Common myeloid progenitor, CD34-positive (primary cell): ENCODE data around the gene TIGD1.

Experiments
- CTCF ChIA-PET: fragments of 350-600 bp; sonication (Branson Sonifier 250); formaldehyde crosslinking; loops from one replicate; lab custom pipeline; 2021; ENCODE audit warnings: antibody characterized with exemption; lab: Charles Lee
- POLR2A ChIA-PET: fragments of 350-600 bp; sonication (Branson Sonifier 250); formaldehyde crosslinking; loops from one replicate; lab custom pipeline; 2021; ENCODE audit warnings: antibody characterized with exemption; lab: Charles Lee
- DNase-seq, 3 donors: peaks; one replicate each; pipeline versions ENCODE4 v3.0.0 to v3.0.0-alpha.2; 2013
- H3K27ac ChIP-seq, 2 experiments: 1 replicate in 1 of 2; 2 replicates in 1 of 2; pipeline ENCODE4 v1.7.0; 2013; ENCODE audit warnings: inconsistent platforms in 2 of 2, low read length in 2 of 2, mild to moderate bottlenecking in 2 of 2, low read depth in 1 of 2, moderate library complexity in 1 of 2; ENCODE audit not compliant: severe bottlenecking in 2 of 2, insufficient read depth in 1 of 2, poor library complexity in 1 of 2
- H3K27me3 ChIP-seq, 5 experiments: replicated peaks in 2 of 5; 1 replicate in 3 of 5; 2 replicates in 2 of 5; pipeline versions ENCODE4 v1.6.1 to v1.7.0; 2013; ENCODE audit warnings: low read length in 4 of 5, mild to moderate bottlenecking in 2 of 5, moderate library complexity in 2 of 5, inconsistent platforms in 1 of 5; ENCODE audit not compliant: insufficient read depth in 5 of 5, control insufficient read depth in 4 of 5
- H3K36me3 ChIP-seq, 4 experiments: 1 replicate in 2 of 4; 2 replicates in 2 of 4; pipeline versions ENCODE4 v1.6.1 to v1.7.0; 2013; ENCODE audit warnings: low read length in 3 of 4, control low read depth in 1 of 4, mild to moderate bottlenecking in 1 of 4; ENCODE audit not compliant: control insufficient read depth in 4 of 4, insufficient read depth in 4 of 4
- H3K4me1 ChIP-seq, 4 experiments: 1 replicate in 3 of 4; 2 replicates in 1 of 4; pipeline versions ENCODE4 v1.6.1 to v1.7.1; 2013; ENCODE audit warnings: low read length in 3 of 4, mild to moderate bottlenecking in 3 of 4, control low read depth in 1 of 4, inconsistent platforms in 1 of 4, moderate library complexity in 1 of 4; ENCODE audit not compliant: control insufficient read depth in 4 of 4, insufficient read depth in 4 of 4; ENCODE audit errors: control extremely low read depth in 1 of 4
- H3K4me3 ChIP-seq, 7 experiments: 1 replicate in 4 of 7; 2 replicates in 3 of 7; pipeline versions ENCODE4 v1.5.1 to v1.7.0; 2013; ENCODE audit warnings: mild to moderate bottlenecking in 7 of 7, low read length in 6 of 7, moderate library complexity in 6 of 7, inconsistent platforms in 2 of 7, low read depth in 2 of 7, control low read depth in 1 of 7; ENCODE audit not compliant: insufficient read depth in 4 of 7, control insufficient read depth in 1 of 7; ENCODE audit errors: extremely low read depth in 1 of 7
- H3K9me3 ChIP-seq, 5 experiments: 1 replicate in 4 of 5; 2 replicates in 1 of 5; pipeline versions ENCODE4 v1.6.1 to v1.7.1; 2013; ENCODE audit warnings: low read length in 4 of 5, mild to moderate bottlenecking in 2 of 5, inconsistent platforms in 1 of 5, low read depth in 1 of 5, moderate library complexity in 1 of 5; ENCODE audit not compliant: control insufficient read depth in 4 of 5, insufficient read depth in 2 of 5; ENCODE audit errors: control extremely low read depth in 1 of 5
- WGBS: methylation state at CpG from one replicate; pipeline ENCODE4 v1.1.5; 2013; ENCODE audit not compliant: insufficient coverage; 5-methylcytosine and 5-hydroxymethylcytosine counted together

The TIGD1 gene

GRCh38 chr2:232539298-232540231 lies 10.8 kb downstream of the TIGD1 start, which contains the start of gene CHRNG:
Gene CHRNG, plus strand, starts transcription at chr2:232539692. Its CDS starts 56 bp downstream, at chr2:232539748.
- no peak for DNase-seq
- peaks cover 0 to 13% (median 3%) of the 10 kb centered on the region in 5 experiments for H3K27me3 ChIP-seq
- ChIA-PET POLR2A (no interaction called here), CTCF (interaction anchor here (1.0 kb wide), 1 partner anchor 93 kb away, joined by 3 read pairs; no protein-coding TSS in a partner anchor)
- peaks cover 0 to 2% (median 0%) of the 10 kb centered on the region in 4 experiments for H3K36me3 ChIP-seq
- peaks cover 0 to 20% (median 7%) of the 10 kb centered on the region in 4 experiments for H3K4me1 ChIP-seq
- no peak within 1 kb of the TSS for H3K4me3 ChIP-seq
- H3K27ac ChIP-seq: no peak within 1 kb of the TSS
- 68% methylated on average over 16 of the region's 23 CpGs for WGBS
- H3K9me3 ChIP-seq: peaks cover 0 to 7% (median 6%) of the 10 kb centered on the region in 5 experiments

- Histone ChIP-seq H3K4me1 (peaks cover 0 to 20% (median 7%) of the 10 kb centered on the region in 4 experiments), H3K9me3 (peaks cover 0 to 7% (median 6%) of the 10 kb centered on the region in 5 experiments), H3K27ac (no peak overlapping the region), H3K27me3 (peaks cover 0 to 13% (median 3%) of the 10 kb centered on the region in 5 experiments), H3K36me3 (no peaks in the 10 kb centered on the region), H3K4me3 (no peak overlapping the region)
- POLR2A ChIA-PET: no interaction called here
- 0% methylated on average over 3 of the region's 4 CpGs for WGBS
- CTCF ChIA-PET: interaction anchor here (0.7 kb wide), 1 partner anchor 515 kb away, joined by 3 read pairs; no protein-coding TSS in a partner anchor
- no peak for DNase-seq
Measured at GRCh38 chr2:232538671-232539070, 11.7 kb downstream of the TIGD1 start.

GRCh38 chr2:232537499-232537898 lies 12.9 kb downstream of the TIGD1 start:
- Histone ChIP-seq H3K4me3 (no peak overlapping the region), H3K27me3 (peaks cover 0 to 13% (median 3%) of the 10 kb centered on the region in 5 experiments), H3K27ac (no peak overlapping the region), H3K4me1 (peaks cover 0 to 20% (median 7%) of the 10 kb centered on the region in 4 experiments), H3K9me3 (peaks cover 0 to 7% (median 6%) of the 10 kb centered on the region in 5 experiments), H3K36me3 (no peaks in the 10 kb centered on the region)
- ChIA-PET POLR2A (no interaction called here), CTCF (no interaction called here)
- WGBS: 100% methylated on average over 4 of the region's 4 CpGs
- DNase-seq: no peak

GRCh38 chr2:232537079-232537478 lies 13.3 kb downstream of the TIGD1 start:
- CTCF ChIA-PET: no interaction called here
- Histone ChIP-seq H3K27ac (no peak overlapping the region), H3K27me3 (peaks cover 0 to 13% (median 3%) of the 10 kb centered on the region in 5 experiments), H3K9me3 (peaks cover 0 to 7% (median 6%) of the 10 kb centered on the region in 5 experiments), H3K36me3 (no peaks in the 10 kb centered on the region), H3K4me1 (peaks cover 0 to 20% (median 7%) of the 10 kb centered on the region in 4 experiments), H3K4me3 (no peak overlapping the region)
- POLR2A ChIA-PET: no interaction called here
- WGBS: 73% methylated on average over 2 of the region's 5 CpGs
- no peak for DNase-seq

GRCh38 chr2:232535761-232536530 lies 14.4 kb downstream of the TIGD1 start:
- no peak for DNase-seq
- POLR2A ChIA-PET: no interaction called here
- Histone ChIP-seq H3K27me3 (peaks cover 0 to 13% (median 3%) of the 10 kb centered on the region in 5 experiments), H3K4me1 (peaks cover 0 to 17% (median under 1%) of the 10 kb centered on the region in 4 experiments), H3K36me3 (no peaks in the 10 kb centered on the region), H3K4me3 (no peak overlapping the region), H3K9me3 (peaks cover 0 to 7% (median 6%) of the 10 kb centered on the region in 5 experiments), H3K27ac (no peak overlapping the region)
- CTCF ChIA-PET: interaction anchor here (0.6 kb wide), 1 partner anchor 54 kb away, joined by 3 read pairs; no protein-coding TSS in a partner anchor
- 98% methylated on average over 4 of the region's 5 CpGs for WGBS

DNA sequence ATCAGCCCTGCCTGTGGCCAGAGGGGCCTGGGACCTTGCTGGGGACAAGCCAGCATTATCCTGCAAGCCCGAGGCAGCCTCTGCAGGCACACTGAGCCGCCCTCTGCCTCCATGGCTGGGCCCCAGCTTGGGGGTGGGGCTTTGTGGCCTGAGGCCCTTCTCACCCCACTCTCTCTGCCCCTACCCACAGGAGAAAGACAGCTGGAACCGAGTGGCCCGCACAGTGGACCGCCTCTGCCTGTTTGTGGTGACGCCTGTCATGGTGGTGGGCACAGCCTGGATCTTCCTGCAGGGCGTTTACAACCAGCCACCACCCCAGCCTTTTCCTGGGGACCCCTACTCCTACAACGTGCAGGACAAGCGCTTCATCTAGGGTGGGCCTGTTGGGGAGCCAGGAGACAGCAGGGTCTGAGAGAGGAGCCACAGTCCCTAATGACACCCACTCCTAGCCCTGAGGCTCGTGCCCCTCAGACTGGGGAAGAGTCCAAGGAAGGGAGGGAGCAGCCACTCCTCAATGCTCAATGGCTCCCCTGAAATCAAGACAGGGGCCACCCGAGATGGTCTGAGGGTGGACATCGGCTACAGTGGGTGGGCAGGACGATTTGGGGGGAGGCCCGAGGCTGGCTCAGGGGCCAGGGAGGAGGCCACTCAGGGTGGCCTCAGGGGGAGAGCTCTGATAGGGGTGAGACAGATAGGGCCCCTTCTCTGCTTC lies 15.3 kb downstream of the TIGD1 start:
- Histone ChIP-seq H3K9me3 (peaks cover 0 to 7% (median 6%) of the 10 kb centered on the region in 5 experiments), H3K36me3 (no peaks in the 10 kb centered on the region), H3K27ac (no peak overlapping the region), H3K27me3 (peaks cover 0 to 13% (median 3%) of the 10 kb centered on the region in 5 experiments), H3K4me1 (peaks cover 0 to 17% (median 0%) of the 10 kb centered on the region in 4 experiments), H3K4me3 (no peak overlapping the region)
- CTCF ChIA-PET: no interaction called here
- no peak for DNase-seq
- POLR2A ChIA-PET: no interaction called here
- WGBS: 85% methylated on average over 5 of the region's 14 CpGs
